HEK293 (cell line): Measurements from ENCODE around the gene WWC1.

ENCODE experiments used
- REPIN1 ChIP-seq: fragments of 450-650 bp; formaldehyde crosslinking; IDR thresholded peaks from 2 replicates; pipeline ENCODE4 v1.5.1; 2017; ENCODE audit warnings: missing biosample characterization, missing genetic modification characterization, low read depth
- ZBTB8A ChIP-seq: fragments of 450-650 bp; formaldehyde crosslinking; IDR thresholded peaks from 2 replicates; pipeline ENCODE4 v1.5.1; 2016; ENCODE audit warnings: missing biosample characterization, missing genetic modification characterization
- ZFP3 ChIP-seq: fragments of 450-650 bp; formaldehyde crosslinking; IDR thresholded peaks from 2 replicates; pipeline ENCODE4 v1.5.1; 2016; ENCODE audit warnings: low read depth, missing biosample characterization, missing genetic modification characterization
- ZFP69B ChIP-seq: fragments of 450-650 bp; formaldehyde crosslinking; IDR thresholded peaks from 2 replicates; pipeline ENCODE4 v1.5.1; 2016; ENCODE audit warnings: missing biosample characterization, missing genetic modification characterization
- ZIC2 ChIP-seq: fragments of 450-650 bp; formaldehyde crosslinking; IDR thresholded peaks from 2 replicates; pipeline ENCODE4 v1.5.1; 2016; ENCODE audit warnings: missing biosample characterization, missing genetic modification characterization
- ZNF140 ChIP-seq: fragments of 450-650 bp; formaldehyde crosslinking; IDR thresholded peaks from 2 replicates; pipeline ENCODE4 v1.5.1; 2016; ENCODE audit warnings: missing biosample characterization, missing genetic modification characterization
- ZNF157 ChIP-seq: fragments of 450-650 bp; formaldehyde crosslinking; IDR thresholded peaks from 2 replicates; pipeline ENCODE4 v1.5.1; 2016; ENCODE audit warnings: missing biosample characterization, missing genetic modification characterization
- ZNF175 ChIP-seq: fragments of 450-650 bp; formaldehyde crosslinking; IDR thresholded peaks from 2 replicates; pipeline ENCODE4 v1.5.1; 2016; ENCODE audit warnings: missing biosample characterization, missing genetic modification characterization
- ZNF571 ChIP-seq: fragments of 450-650 bp; formaldehyde crosslinking; IDR thresholded peaks from 2 replicates; pipeline ENCODE4 v1.5.0; 2017; ENCODE audit warnings: missing biosample characterization, missing genetic modification characterization
- TF ChIP-seq, protein P1 (sequence below): fragments of 450-650 bp; formaldehyde crosslinking; IDR thresholded peaks from 2 replicates; pipeline ENCODE4 v1.5.1; 2016; ENCODE audit warnings: missing biosample characterization, missing genetic modification characterization, low read depth
- TF ChIP-seq, protein P2 (sequence below): fragments of 450-650 bp; formaldehyde crosslinking; IDR thresholded peaks from 2 replicates; pipeline ENCODE4 v1.5.1; 2016; ENCODE audit warnings: missing biosample characterization, missing genetic modification characterization
- TF ChIP-seq, protein P3 (sequence below): fragments of 450-650 bp; IDR thresholded peaks from 2 replicates; pipeline ENCODE4 v1.5.1; 2018; ENCODE audit warnings: missing biosample characterization, missing genetic modification characterization
- TF ChIP-seq, protein P4 (sequence below): fragments of 450-650 bp; formaldehyde crosslinking; optimal IDR thresholded peaks from 2 replicates; pipeline ENCODE3; 2016; ENCODE audit warnings: missing biosample characterization, mild to moderate bottlenecking, missing genetic modification characterization

DNA sequence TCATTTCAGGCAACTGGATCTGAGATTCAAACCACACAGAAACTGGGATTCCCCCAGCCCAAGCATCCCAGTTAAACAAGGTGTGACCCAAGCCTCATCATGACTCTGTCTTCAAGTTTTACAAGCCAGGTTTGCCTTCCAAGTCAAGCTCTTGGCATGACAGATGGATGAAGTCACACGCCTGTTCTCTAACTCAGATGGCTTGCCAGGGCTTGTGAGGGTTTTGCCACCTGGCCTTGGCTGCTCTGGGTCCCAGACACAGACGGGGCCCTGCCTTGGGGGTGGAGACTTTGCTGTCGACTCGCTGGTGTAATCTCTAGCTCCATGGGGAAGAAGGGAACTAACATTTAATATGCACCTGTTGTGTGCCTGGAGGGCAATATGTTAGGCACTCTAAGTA is 99.0 kb downstream of the WWC1 start:
- TF ChIP-seq ZNF571 (tag by site-specific recombination) (no peak), ZBTB8A (tag by site-specific recombination) (no peak), ZNF140 (tag by site-specific recombination) (no peak), ZFP69B (tag by site-specific recombination) (no peak), ZFP3 (tag by site-specific recombination) (no peak), REPIN1 (tag by site-specific recombination) (no peak), ZNF175 (tag by site-specific recombination) (no peak), ZIC2 (tag by site-specific recombination) (no peak), ZNF157 (no peak)
- TF ChIP-seq, protein P1, sequence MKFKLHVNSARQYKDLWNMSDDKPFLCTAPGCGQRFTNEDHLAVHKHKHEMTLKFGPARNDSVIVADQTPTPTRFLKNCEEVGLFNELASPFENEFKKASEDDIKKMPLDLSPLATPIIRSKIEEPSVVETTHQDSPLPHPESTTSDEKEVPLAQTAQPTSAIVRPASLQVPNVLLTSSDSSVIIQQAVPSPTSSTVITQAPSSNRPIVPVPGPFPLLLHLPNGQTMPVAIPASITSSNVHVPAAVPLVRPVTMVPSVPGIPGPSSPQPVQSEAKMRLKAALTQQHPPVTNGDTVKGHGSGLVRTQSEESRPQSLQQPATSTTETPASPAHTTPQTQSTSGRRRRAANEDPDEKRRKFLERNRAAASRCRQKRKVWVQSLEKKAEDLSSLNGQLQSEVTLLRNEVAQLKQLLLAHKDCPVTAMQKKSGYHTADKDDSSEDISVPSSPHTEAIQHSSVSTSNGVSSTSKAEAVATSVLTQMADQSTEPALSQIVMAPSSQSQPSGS = no peak
- TF ChIP-seq, protein P2, sequence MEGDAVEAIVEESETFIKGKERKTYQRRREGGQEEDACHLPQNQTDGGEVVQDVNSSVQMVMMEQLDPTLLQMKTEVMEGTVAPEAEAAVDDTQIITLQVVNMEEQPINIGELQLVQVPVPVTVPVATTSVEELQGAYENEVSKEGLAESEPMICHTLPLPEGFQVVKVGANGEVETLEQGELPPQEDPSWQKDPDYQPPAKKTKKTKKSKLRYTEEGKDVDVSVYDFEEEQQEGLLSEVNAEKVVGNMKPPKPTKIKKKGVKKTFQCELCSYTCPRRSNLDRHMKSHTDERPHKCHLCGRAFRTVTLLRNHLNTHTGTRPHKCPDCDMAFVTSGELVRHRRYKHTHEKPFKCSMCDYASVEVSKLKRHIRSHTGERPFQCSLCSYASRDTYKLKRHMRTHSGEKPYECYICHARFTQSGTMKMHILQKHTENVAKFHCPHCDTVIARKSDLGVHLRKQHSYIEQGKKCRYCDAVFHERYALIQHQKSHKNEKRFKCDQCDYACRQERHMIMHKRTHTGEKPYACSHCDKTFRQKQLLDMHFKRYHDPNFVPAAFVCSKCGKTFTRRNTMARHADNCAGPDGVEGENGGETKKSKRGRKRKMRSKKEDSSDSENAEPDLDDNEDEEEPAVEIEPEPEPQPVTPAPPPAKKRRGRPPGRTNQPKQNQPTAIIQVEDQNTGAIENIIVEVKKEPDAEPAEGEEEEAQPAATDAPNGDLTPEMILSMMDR = no peak
- TF ChIP-seq, protein P3, sequence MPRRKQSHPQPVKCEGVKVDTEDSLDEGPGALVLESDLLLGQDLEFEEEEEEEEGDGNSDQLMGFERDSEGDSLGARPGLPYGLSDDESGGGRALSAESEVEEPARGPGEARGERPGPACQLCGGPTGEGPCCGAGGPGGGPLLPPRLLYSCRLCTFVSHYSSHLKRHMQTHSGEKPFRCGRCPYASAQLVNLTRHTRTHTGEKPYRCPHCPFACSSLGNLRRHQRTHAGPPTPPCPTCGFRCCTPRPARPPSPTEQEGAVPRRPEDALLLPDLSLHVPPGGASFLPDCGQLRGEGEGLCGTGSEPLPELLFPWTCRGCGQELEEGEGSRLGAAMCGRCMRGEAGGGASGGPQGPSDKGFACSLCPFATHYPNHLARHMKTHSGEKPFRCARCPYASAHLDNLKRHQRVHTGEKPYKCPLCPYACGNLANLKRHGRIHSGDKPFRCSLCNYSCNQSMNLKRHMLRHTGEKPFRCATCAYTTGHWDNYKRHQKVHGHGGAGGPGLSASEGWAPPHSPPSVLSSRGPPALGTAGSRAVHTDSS (tag by site-specific recombination) = no peak
- TF ChIP-seq, protein P4, sequence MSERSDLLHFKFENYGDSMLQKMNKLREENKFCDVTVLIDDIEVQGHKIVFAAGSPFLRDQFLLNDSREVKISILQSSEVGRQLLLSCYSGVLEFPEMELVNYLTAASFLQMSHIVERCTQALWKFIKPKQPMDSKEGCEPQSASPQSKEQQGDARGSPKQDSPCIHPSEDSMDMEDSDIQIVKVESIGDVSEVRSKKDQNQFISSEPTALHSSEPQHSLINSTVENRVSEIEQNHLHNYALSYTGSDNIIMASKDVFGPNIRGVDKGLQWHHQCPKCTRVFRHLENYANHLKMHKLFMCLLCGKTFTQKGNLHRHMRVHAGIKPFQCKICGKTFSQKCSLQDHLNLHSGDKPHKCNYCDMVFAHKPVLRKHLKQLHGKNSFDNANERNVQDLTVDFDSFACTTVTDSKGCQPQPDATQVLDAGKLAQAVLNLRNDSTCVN (tag by site-specific recombination) = no peak
